B cell (primary cell): ENCODE measurements around the gene NDUFA13. TPM values are rescaled to one million over a fixed set of nuclear protein-coding genes. Genes with fewer than 3 reads are reported as not detected.
"Not testable (repeated sequence)": the region's sequence is repeated elsewhere in the genome, so short reads cannot be mapped to it uniquely, and the experiment has no call there.

ENCODE experiments used
- ATAC-seq: fragments of 200-7000 bp; cut with Tn5 transposase; one replicate; pipeline ENCODE4 v1.10.0; 2021; ENCODE audit warnings: low read depth, mild to moderate bottlenecking, moderate number of reproducible peaks, moderate library complexity
- CTCF ChIA-PET: fragments of 350-600 bp; sonication (Branson Sonifier 250); formaldehyde crosslinking; loops from one replicate; lab custom pipeline; 2021; ENCODE audit warnings: antibody characterized with exemption, inconsistent platforms; lab: Charles Lee
- POLR2A ChIA-PET: fragments of 350-600 bp; sonication (Branson Sonifier 250); formaldehyde crosslinking; loops from one replicate; lab custom pipeline; 2021; ENCODE audit warnings: antibody characterized with exemption; lab: Charles Lee
- DNase-seq: peaks from one replicate; pipeline ENCODE4 v3.0.0; 2013
- H2AFZ ChIP-seq: 2 replicates; pipeline ENCODE4 v1.6.1; 2012; ENCODE audit warnings: mild to moderate bottlenecking, low read depth, low read length; ENCODE audit not compliant: insufficient read depth, poor library complexity, severe bottlenecking
- H3K27ac ChIP-seq, 2 donors: 1 replicate in 1 of 2; 2 replicates in 1 of 2; pipeline ENCODE4 v1.5.1; 2012 to 2013; ENCODE audit warnings: low read length in 2 of 2, mild to moderate bottlenecking in 2 of 2, moderate library complexity in 1 of 2
- H3K27me3 ChIP-seq, 4 experiments: fragments of 200-600 bp in 1 of 4; sonication (generic) in 1 of 4; replicated peaks in 1 of 4; 1 replicate in 2 of 4; 2 replicates in 2 of 4; pipeline versions ENCODE4 v1.6.1 to v1.7.0; 2013 to 2016; ENCODE audit warnings: low read length in 3 of 4, mild to moderate bottlenecking in 2 of 4, mixed read lengths in 1 of 4, moderate library complexity in 1 of 4; ENCODE audit not compliant: insufficient read depth in 4 of 4, control insufficient read depth in 3 of 4; ENCODE audit errors: control extremely low read depth in 1 of 4
- H3K36me3 ChIP-seq, 2 experiments: replicated peaks in 1 of 2; 1 replicate in 1 of 2; 2 replicates in 1 of 2; pipeline versions ENCODE4 v1.6.1 to v1.7.1; 2013; ENCODE audit warnings: low read length in 1 of 2; ENCODE audit not compliant: insufficient read depth in 2 of 2, control insufficient read depth in 1 of 2; ENCODE audit errors: control extremely low read depth in 1 of 2, extremely low read depth in 1 of 2
- H3K4me1 ChIP-seq, 2 donors: fragments of 200-600 bp in 1 of 2; sonication (generic) in 1 of 2; 1 replicate in 1 of 2; 2 replicates in 1 of 2; pipeline versions ENCODE4 v1.5.1 to v1.6.1; 2013 to 2017; ENCODE audit warnings: low read length in 2 of 2; ENCODE audit not compliant: control insufficient read depth in 2 of 2, insufficient read depth in 2 of 2
- H3K4me2 ChIP-seq: replicated peaks from 2 replicates; pipeline ENCODE3; 2012; ENCODE audit warnings: mild to moderate bottlenecking, low read depth, low read length; ENCODE audit not compliant: poor library complexity, severe bottlenecking
- H3K4me3 ChIP-seq, 5 experiments: fragments of 200-600 bp in 1 of 5; sonication (generic) in 1 of 5; 1 replicate in 3 of 5; 2 replicates in 2 of 5; pipeline versions ENCODE4 v1.5.1 to v1.7.0; 2011 to 2016; ENCODE audit warnings: low read length in 4 of 5, mild to moderate bottlenecking in 4 of 5, low read depth in 2 of 5, control low read depth in 1 of 5, moderate library complexity in 1 of 5; ENCODE audit not compliant: insufficient read depth in 1 of 5; ENCODE audit errors: control extremely low read depth in 1 of 5, extremely low read depth in 1 of 5
- H3K79me2 ChIP-seq: fragments of 200-600 bp; sonication (generic); one replicate; pipeline ENCODE4 v1.6.0; 2016; ENCODE audit warnings: low read length; ENCODE audit not compliant: control insufficient read depth, insufficient read depth
- H3K9ac ChIP-seq: fragments of 200-600 bp; sonication (generic); 2 replicates; pipeline ENCODE4 v1.6.1; 2017; ENCODE audit warnings: mild to moderate bottlenecking, low read length, moderate library complexity
- H3K9me3 ChIP-seq, 3 donors: one replicate each; pipeline versions ENCODE4 v1.6.1 to v1.7.1; 2013; ENCODE audit warnings: low read length in 2 of 3; ENCODE audit not compliant: control insufficient read depth in 2 of 3, insufficient read depth in 1 of 3; ENCODE audit errors: control extremely low read depth in 1 of 3
- H4K20me1 ChIP-seq: 2 replicates; pipeline ENCODE4 v1.6.0; 2012; ENCODE audit warnings: mild to moderate bottlenecking, low read length; ENCODE audit not compliant: insufficient read depth, control insufficient read depth, poor library complexity, severe bottlenecking
- H3K27ac Mint-ChIP-seq: one replicate; pipeline ENCODE4 v1.8.0; 2021; ENCODE audit warnings: mixed read lengths
- H3K27me3 Mint-ChIP-seq: one replicate; pipeline ENCODE4 v1.8.0; 2021; ENCODE audit warnings: mixed read lengths
- H3K4me1 Mint-ChIP-seq: one replicate; pipeline ENCODE4 v1.8.0; 2021; ENCODE audit warnings: mixed read lengths
- H3K4me3 Mint-ChIP-seq: one replicate; pipeline ENCODE4 v1.8.0; 2021; ENCODE audit warnings: mixed read lengths
- H3K9me3 Mint-ChIP-seq: one replicate; pipeline ENCODE4 v1.8.0; 2022; ENCODE audit warnings: mixed read lengths; ENCODE audit not compliant: insufficient read depth
- CTCF ChIP-seq: fragments of 200-600 bp; IDR thresholded peaks from one replicate; pipeline ENCODE4 v1.8.0; 2022; ENCODE audit warnings: antibody characterized with exemption, mild to moderate bottlenecking
- EZH2 ChIP-seq: IDR thresholded peaks from 2 replicates; pipeline ENCODE4 v1.6.1; 2012; ENCODE audit warnings: borderline replicate concordance, low read depth, mild to moderate bottlenecking, moderate library complexity, low read length; ENCODE audit not compliant: insufficient read depth, poor library complexity, severe bottlenecking
- WGBS: methylation state at CpG from one replicate; pipeline ENCODE4 v1.1.5; 2013; ENCODE audit warnings: missing lambda C conversion rate; ENCODE audit not compliant: insufficient coverage; 5-methylcytosine and 5-hydroxymethylcytosine counted together
- intact Hi-C: fragments of 100-400 bp; cut with micrococcal nuclease; formaldehyde crosslinking; loops from one replicate; pipeline ENCODE4 v1.10.0; 2022
- polyA plus RNA-seq: library from polyadenylated mRNA; depleted of rRNA; stranded (reverse); fragments of >200 nt; gene quantifications from 2 replicates; pipeline ENCODE4 v1.2.3, GENCODE V29; 2012
- total RNA-seq, 2 donors: library from RNA; stranded (reverse); fragments of 120-200 nt in 1 of 2; gene quantifications; 1 replicate in 1 of 2; 2 replicates in 1 of 2; pipeline versions ENCODE4 v1.2.3 to v1.2.4, GENCODE V29; 2013 to 2022

Gene NDUFA13
- total and polyA plus RNA-seq, 2 donors (not counting 1 experiment from before 2014, with no cell fraction given) = 188 to 195 TPM

- ATAC-seq = peak; percentile 49
- peaks cover 20% of the 10 kb centered on the region for H4K20me1 ChIP-seq
Measured at GRCh38 chr19:19471682-19472081, 44.3 kb upstream of the NDUFA13 start.

GRCh38 chr19:19472106-19472505, 43.9 kb upstream of the NDUFA13 start:
- peaks cover 28 to 52% of the 10 kb centered on the region in 2 donors for H3K4me1 ChIP-seq
- ChIA-PET CTCF (interaction anchor here (1.0 kb wide), 1 partner anchor 13 kb away, joined by 7 read pairs; no protein-coding TSS in a partner anchor), POLR2A (interaction anchor here (0.7 kb wide), 1 partner anchor 1886 kb away, joined by 3 read pairs; the partner anchor contains the start of gene ZNF738)
- H3K9me3 Mint-ChIP-seq, H3K27me3 ChIP-seq, DNase-seq, H3K27me3 Mint-ChIP-seq, intact Hi-C loops, H2AFZ ChIP-seq: not testable (repeated sequence)
- H4K20me1 ChIP-seq = peaks cover 22% of the 10 kb centered on the region
- peaks cover 100% of the 10 kb centered on the region for H3K79me2 ChIP-seq
- Mint-ChIP-seq H3K4me3 (peak overlapping the region; percentile 62), H3K4me1 (peaks cover 63% of the 10 kb centered on the region), H3K27ac (peak overlapping the region; percentile 87)
- peak overlapping the region; percentile 55 for H3K4me2 ChIP-seq
- ATAC-seq = peak; percentile 16
- peak overlapping the region; percentile 0 for H3K9ac ChIP-seq
- H3K27ac ChIP-seq = peak overlapping the region in 1 of 2 donors; percentile 41
- peaks cover 3 to 41% of the 10 kb centered on the region in 2 experiments for H3K36me3 ChIP-seq
- H3K9me3 ChIP-seq = peaks cover 2 to 24% (median 22%) of the 10 kb centered on the region in 3 donors
- WGBS = 60% methylated on average over 2 of the region's 5 CpGs
- peak overlapping the region in 1 of 5 experiments; percentile 30 for H3K4me3 ChIP-seq

More at GRCh38 chr19:19471682-19472081, 44.3 kb upstream of the NDUFA13 start:
- WGBS = 58% methylated on average over 6 of the region's 6 CpGs
- CTCF ChIA-PET = interaction anchor here (1.0 kb wide), 1 partner anchor 13 kb away, joined by 7 read pairs; no protein-coding TSS in a partner anchor
- POLR2A ChIA-PET = interaction anchor here (0.7 kb wide), 1 partner anchor 13 kb away, joined by 5 read pairs; no protein-coding TSS in a partner anchor
- TF ChIP-seq EZH2 = no peak
- TF ChIP-seq CTCF = no peak
- DNase-seq = no peak
- intact Hi-C loops = no loop called here
- peak overlapping the region; percentile 0 for H3K9ac ChIP-seq
- H3K4me3 ChIP-seq = peak overlapping the region in 1 of 5 experiments; percentile 30
- Mint-ChIP-seq H3K4me3 (peak overlapping the region; percentile 62), H3K4me1 (peaks cover 59% of the 10 kb centered on the region), H3K27ac (peak overlapping the region; percentile 87), H3K9me3 (peaks cover 5% of the 10 kb centered on the region), H3K27me3 (no peaks in the 10 kb centered on the region)
- H3K36me3 ChIP-seq = peaks cover 3 to 41% of the 10 kb centered on the region in 2 experiments
- peaks cover 2 to 29% (median 23%) of the 10 kb centered on the region in 3 donors for H3K9me3 ChIP-seq
- no peak overlapping the region for H2AFZ ChIP-seq
- H3K4me2 ChIP-seq = peak overlapping the region; percentile 55
- no peaks in the 10 kb centered on the region for H3K27me3 ChIP-seq
- peak overlapping the region in 1 of 2 donors; percentile 41 for H3K27ac ChIP-seq
- H3K79me2 ChIP-seq = peaks cover 100% of the 10 kb centered on the region
- H3K4me1 ChIP-seq = peaks cover 28 to 52% of the 10 kb centered on the region in 2 donors
